NCI-H82 treated with DMSO at 0.1 percent for 48 hours (cell line): ENCODE results near the gene DRG2.

Experiments
- DNase-seq: peaks from one replicate; lab custom pipeline; 2025; ENCODE audit not compliant: unreplicated experiment; lab: John Stamatoyannopoulos, UW

DRG2 gene, protein sequence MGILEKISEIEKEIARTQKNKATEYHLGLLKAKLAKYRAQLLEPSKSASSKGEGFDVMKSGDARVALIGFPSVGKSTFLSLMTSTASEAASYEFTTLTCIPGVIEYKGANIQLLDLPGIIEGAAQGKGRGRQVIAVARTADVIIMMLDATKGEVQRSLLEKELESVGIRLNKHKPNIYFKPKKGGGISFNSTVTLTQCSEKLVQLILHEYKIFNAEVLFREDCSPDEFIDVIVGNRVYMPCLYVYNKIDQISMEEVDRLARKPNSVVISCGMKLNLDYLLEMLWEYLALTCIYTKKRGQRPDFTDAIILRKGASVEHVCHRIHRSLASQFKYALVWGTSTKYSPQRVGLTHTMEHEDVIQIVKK

DNA sequence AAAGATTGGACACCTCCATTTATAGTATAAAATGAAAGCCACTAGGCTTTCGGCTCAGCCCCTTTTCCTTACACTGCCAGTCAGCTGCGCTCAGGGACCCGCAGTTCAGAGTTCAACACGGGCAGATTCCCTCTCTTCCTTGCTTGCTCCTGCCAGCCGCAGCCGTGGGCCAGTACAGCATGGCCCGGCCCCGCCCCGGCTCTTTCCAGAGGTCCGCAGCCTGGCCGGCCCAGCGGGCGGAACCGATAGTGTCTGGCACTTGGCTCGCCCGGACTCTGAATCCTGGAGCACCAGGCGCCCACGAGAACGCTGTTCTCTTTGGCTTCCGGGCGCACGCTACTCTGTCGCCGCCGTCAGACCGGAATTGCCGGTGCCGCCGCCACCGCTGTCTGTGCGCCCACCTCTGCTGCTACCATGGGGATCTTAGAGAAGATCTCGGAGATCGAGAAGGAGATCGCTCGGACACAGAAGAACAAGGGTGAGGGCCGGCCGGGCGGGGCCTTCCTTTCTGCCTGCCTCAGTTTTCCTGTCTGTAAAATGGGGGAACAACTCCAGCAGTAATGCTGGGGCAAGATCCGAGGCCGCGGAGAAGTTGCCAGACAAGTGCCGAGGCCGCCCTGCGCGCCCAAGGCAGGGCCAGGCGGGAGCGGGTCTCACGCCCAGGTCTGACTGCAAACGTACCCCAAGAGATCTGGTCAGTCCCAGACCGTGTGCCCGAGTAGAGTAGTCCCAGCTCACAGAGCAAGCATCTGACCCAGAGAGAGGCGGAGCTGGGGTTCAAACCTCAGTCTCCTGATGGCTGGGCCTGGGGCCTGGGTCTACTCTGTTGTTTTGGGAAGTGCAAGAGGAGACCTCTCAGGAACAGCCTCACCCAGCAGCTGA is at the start of gene DRG2:
Gene DRG2 (plus strand): TSS at position 339 of the 882 bp plus-strand sequence. CDS start 76 bp downstream, at position 415.
- DNase-seq: peak; percentile 83

DNA sequence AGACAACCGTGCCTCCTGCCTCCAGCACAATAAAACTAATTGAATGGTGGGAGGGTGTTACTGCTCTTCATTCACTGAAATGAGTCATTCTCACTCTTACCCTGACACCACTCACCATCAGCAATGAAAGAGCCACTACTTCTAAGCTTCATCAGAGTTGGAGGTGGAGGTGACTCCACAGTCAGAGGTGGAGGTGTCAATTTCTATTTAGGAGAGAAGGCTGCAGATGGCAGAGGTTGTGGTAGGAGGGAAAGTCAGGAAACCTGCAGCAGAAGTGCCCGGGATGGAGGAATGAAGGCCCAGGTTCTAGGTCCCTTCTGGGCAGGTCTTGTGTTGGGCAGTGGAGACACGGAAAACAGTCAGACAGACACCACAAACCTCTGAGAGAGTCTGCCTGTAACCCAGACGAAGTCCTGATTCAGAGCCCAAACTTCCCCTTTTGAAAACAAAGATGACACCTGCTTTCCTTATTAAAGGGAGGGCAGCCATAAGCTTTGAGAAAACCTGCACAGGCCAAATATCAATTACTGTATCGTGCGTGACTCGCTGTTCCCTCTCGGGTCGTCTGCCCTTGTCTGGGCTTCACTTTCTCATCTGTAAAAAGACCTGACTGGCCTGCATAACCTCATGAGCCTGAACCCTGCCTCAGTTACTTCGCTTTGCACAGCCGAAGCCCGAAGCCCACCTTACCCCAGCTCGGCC is 49.4 kb upstream of the DRG2 start:
- DNase-seq: no peak

DNA sequence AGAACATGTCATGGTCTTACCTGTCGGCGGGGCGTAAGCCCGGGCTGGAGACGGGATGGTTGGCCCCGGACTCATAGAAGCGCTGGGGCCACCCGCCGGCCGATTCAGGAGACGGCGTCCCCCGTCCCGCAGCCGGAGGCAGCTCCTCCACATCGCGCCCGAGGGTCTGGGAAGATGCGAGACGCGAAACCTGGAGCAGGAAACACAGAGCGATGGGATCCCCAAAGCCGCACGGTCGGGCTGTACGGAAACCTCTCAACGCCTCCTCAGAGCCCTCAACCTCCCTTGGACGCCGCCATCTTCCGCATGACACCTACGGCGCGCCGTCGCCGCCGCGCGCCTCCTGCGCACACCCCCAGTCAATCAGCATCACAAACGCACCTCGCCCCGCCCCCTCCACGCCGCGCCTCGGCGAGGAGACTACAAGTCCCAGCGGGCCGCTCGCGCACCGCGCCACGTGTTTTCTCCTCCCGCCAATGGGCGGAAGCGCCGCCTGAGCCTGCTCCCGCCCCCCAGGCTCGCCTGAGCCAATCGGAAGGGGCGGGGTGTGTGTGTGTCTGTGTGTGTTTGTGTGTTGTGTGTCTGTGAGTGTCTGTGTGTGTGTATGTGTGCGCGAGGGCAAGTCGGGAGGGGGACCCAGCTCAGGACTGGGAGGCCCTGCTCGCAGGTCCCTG is 48.8 kb upstream of the DRG2 start, which contains the start of the genes ATPAF2 and GID4:
Gene ATPAF2 (minus strand): TSS at position 308 of the 674 bp plus-strand sequence. CDS start 155 bp downstream, at position 153.
Gene GID4 (plus strand): TSS at position 548 of the 674 bp plus-strand sequence. CDS start 57 bp downstream, at position 605.
- DNase-seq: peak; percentile 96

DNA sequence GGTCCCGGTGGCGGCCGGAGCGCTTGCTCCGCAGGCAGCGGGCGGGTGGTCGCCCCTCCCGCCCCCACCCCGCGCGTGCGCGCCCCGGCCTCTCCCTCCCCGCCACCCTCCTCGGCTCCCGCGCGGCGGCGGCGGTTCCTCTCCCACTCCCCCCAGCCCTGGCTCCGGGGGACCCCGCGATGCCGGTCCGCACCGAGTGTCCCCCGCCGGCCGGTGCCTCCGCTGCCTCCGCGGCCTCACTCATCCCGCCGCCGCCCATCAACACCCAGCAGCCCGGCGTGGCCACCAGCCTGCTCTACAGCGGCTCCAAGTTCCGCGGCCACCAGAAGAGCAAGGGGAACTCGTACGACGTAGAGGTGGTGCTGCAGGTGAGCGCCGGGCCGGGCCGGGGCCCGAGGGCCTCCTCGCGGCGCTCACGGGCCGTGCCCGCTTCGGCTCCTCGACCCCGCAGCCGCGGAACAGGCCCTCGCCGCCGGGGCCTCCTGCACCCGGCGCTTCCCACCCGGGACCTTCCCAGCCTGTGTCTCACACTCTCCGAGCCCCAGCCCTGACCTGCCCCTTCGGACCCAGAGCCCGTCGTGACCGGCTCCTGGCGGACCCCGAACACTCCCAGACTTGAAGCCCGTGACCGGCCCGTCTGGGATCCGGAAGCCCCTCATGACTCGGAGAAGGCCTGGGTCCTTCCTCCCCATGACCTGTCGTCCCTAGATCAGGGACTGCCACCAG is 48.0 kb upstream of the DRG2 start:
- DNase-seq: no peak

DNA sequence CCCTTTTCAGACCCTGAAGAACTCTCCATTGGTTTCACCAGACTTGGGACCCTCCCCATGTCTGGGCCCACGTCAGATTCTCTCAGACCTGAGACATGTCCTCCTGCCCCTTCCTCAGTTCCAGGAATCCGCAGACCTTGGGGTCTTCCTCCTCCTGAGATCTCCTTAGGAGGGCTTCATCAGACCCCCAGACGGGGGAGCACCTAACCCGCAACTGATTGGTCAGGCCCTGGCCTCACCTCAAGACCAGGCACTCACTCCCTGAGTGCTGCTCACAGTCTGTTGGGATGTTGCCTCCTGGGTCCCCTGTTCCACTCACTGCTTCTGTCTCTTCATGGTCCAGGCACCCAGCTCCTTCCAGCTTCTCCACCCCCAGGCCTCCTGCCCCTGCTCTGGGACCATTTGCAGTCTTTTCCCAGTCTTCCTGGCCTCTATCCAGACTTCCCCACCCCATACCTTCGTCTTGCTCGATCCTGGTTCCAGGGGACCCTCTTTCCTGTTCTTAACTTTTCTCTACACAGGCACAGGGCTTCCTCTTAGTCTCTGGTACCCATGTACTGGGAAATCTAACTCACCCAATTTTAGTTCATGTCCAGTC is 47.4 kb upstream of the DRG2 start:
- DNase-seq: no peak

DNA sequence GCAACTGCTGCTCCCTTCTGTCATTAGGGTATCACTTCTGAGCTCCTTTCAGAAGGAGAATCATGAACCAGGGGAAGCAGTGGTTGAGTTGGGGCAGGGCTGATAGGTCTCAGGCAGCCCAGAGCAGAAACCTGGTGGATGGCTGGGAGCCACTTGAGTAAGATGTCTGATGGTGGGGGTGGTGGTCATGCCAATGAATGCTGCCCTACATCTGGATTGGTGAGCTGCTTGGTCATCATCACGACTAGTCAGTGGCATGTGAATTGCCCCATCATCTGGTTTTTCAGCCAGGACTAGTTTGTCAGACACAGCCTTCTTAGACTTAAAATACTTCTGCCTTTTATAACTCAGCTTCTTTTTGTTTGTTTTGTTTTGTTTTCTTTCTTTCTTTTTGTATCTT is 46.0 kb upstream of the DRG2 start:
- DNase-seq: no peak

DNA sequence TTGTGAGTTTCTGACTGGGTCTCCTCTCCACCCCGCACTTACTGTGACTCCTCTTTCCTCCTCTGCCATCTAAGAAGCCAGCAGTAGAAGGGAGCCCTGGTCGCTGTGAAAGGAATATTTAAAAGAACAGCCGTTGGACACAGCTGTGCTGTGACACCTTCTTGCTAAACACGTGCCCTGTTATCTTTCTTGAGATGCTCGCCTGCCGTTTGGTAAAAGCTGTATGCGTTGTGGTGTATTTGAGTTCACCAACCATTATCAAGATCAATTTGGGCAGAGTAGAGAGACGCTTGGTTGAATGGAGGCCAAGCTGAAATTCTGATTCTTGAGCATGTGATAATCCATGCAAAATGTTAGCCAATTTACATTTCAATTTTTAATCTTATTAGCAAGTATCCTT is 44.8 kb upstream of the DRG2 start:
- no peak for DNase-seq

DNA sequence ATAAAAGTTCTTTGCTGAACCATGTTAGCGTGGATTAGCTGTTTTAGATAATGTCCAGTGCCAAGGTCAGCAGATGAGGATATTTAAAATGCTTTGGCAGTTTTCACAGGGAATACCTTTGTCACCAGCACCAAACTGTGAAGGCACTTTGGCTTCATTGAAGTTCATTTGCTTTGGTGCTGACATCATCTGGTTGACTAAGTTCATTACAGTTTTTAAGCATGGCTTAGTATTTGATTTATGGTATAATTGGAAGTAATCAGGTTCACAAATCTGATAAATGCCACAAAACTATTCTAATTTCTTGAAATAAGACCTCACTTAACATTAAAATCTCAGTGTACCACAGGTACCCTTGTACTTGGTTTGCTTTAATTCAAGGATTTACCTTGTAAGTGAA is 44.3 kb upstream of the DRG2 start:
- DNase-seq: peak; percentile 10

DNA sequence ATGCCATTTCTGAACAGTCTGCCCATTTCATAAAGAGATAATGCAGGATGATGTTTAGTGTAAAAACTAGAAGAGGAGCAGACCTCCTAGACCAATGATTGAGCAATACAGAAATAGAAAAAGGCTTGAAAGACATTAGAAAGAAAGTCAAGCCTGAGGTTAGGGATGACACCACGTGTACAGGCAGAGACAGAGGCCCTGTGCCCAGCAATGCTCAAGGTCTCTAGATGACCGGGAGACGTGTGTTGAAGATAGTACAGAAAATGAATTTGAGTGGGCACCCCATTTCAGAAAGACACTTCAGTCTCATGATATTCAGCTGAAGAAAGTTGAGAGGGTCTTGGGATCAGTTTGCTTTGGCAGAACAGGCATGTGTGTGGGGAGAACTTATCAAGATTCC is 43.1 kb upstream of the DRG2 start:
- DNase-seq: no peak

DNA sequence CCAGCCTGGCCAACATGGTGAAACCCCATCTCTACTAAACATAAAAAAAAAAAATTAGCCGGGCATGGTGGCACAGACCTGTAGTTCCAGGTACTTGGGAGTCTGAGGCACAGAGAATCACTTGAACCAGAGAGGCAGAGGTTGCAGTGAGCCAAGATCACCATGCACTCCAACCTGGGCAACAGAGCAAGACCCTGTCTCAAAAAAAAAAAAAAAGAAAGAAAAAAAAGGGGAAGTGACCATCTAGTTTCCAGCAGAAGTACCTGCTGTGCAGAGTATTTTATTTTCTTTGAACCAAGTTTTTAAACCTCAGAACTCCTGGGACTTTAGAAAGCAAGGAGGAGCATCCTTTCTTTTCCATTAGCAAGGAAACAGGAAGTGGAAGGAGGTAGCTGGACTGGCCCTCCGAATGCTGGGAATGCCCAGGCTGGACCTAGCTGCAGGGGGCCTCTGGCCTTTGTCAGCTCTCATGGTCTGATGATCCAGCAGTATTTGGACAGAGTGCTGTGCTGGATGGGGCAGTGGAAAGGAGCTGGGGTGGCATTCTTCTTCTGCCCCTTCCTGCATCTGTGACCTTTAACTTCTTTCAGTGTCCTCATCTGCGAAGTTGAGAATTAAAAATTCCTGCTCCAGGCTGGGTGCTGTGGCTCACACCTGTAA is 41.9 kb upstream of the DRG2 start:
- DNase-seq: no peak

DNA sequence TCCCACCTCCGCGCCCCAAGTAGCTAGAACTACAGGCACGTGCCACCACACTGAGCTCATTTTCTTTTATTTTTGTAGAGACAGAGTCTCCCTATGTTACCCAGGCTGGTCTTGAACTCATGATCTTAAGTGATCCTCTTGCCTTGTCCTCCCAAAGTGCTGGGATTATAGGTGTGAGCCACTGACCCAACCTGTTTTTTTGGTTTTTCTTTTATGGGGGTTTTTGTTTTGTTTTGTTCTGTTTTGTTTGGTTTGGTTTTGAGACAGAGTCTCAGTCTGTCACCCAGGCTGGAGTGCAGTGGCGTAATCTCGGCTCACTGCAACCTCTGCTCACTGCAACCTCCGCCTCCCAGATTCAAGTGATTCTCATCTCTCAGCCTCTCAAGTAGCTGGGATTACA is 32.2 kb upstream of the DRG2 start:
- no peak for DNase-seq

DNA sequence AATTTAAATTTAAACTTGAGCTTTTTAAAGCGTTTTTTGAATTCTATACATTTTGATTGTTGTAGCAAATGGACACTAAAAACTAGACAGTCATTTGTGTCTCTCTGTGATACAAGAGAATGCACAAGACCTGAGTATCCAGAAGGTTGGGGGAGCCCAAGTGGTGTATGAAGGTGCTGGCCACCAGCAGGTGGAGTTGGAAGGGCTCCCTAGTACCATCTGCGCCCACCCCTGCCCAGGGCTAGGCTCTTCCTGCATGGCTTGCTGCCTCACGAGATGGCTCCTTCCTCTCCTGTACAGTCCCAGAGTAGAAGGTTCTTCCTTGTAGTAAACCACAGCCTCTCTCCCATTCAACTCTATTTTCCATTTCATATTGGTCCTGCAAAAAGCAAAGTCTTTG is 31.5 kb upstream of the DRG2 start:
- no peak for DNase-seq

DNA sequence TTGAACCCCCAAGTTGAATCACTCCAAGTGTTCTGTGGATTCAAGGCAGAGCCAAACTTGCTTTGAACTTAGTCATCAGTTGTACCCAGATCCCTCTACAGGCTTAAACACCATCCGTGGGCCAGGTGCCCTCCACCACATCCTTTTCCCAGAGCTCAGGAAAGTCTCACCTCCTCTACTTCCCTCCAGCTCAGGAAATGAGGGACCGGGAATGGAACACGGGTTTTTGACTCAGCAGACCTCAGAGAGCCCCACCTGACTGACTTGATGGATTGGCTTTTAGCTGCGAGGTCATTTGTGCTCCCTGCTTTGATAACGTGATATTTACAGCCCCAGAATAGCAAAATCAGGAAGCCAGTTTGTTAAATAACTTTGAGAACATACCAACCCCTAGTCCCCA is 28.5 kb upstream of the DRG2 start:
- no peak for DNase-seq

DNA sequence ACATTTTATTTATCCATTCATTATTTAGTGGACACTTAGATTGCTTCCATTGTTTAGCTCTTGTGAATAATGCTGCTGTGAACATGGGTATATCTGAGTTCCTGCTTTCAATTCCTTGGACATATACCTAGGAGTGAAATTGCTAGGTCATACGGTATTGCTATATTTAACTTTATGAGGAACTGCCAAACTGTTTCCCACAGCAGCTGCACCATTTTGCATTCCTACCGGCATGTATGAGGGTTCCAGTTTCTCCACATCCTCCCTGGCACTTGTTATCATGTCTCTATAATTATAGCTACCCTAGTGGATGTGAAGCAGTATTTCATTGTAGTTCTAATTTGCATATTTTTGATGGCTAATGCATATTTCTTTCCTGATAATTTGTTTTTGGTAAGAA is 23.7 kb upstream of the DRG2 start:
- no peak for DNase-seq

DNA sequence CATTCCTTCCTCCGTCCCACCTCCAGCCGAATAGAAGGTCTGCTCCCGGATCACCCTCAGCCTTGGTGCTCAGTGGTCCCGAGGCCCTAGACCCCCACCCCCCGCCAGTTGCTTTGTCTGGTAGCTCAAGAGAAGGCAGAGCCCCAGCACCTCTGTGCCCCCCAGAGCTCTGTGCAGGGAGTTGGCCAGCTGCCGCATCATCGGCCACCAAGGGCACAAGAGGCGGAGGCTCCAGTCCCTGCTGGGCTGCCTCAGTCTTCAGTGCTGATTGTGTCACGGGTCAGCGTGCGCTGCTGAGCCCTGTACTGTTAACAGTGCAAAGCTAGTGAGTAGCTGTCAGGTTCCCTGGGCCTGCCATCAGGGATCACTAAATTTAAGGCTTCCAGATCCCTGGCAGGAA is 22.2 kb upstream of the DRG2 start:
- no peak for DNase-seq

DNA sequence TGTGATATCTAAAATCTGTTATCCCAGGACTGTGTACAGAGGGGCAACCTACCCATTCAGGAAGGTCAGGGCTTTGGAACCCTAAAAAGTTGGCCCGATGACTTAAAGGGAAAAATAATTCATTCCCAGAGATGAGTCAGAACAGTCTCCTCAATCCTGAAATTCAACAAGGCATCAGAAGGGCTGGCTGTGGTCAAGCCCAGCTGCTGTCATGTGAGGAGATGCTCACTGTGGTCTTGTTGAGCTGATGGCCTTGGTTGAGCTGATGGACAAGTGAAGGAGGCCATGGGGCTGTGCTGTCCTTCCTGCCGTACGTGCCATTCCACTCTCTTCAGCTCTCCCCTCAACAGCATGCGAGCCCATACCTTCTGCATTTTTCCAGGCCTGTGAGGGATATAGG is 20.9 kb upstream of the DRG2 start:
- DNase-seq: no peak

DNA sequence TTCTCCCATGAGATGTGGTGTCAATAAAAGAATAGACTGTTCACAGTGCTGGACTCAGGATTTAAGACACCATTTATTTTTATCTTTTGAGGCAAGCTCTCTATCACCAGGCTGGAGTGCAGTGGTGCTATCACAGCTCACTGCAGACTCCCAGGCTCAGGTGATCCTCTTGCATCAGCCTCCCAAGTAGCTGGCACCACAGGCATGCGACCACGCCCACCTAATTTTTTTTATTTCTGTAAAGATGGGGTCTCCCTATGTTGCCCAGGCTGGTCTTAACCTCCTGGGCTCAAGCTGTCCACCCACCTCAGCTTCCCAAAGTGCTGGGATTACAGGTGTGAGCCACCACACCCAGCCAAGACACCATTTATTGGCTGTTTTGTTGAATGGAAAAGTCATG is 18.6 kb upstream of the DRG2 start:
- no peak for DNase-seq

DNA sequence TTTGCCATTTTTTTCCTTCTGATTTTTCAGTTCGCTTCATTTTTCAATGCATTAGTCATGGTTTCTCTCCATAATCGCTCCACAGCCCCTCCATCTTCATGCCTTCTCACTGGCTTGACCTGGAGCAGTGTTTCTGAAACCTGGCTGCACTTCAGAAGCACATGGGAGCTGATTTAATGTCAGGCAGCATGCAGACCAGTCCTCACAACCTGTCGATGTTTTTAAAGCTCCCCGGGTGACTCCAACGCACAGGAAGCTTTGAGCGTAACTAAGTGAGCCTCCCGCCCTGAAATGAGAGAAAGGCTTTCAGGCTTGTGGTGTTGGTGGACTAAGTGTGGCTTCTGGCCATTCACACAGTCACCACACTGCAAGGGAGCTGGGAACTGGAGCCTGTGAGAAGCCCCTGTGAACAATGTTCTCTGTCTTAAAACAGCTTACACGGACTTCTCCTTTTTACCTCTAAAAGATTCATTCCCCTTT is 16.8 kb upstream of the DRG2 start:
- DNase-seq: peak; percentile 43

DNA sequence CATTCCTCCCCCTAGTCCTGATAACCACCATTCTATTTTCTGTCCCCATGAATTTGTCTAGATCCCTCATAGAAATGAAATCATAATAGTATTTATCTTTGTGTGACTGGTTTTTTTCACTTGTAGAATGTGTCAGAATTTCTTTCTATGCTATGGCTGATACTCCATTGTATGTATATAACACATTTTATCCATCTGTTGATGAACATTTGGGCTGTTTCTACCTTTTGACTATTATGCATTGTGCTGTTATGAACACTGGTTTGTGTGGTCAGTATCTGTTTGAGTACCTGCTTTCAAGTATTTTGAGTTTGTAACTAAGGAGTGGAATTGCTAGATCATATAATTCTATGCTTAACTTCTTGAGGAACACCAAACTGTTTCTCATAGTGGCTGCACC is 16.0 kb upstream of the DRG2 start:
- no peak for DNase-seq
